ENCODE data around the gene ANKRD35. TPM values are rescaled to one million over a fixed set of nuclear protein-coding genes. Genes with fewer than 3 reads are reported as not detected.

Gene ANKRD35
- total RNA-seq, 1 donor from 2014 or later = not detected

- Mint-ChIP-seq H3K27me3 (peaks cover 2% of the 10 kb centered on the region), H3K4me1 (peaks cover 14% of the 10 kb centered on the region), H3K9me3 (no peaks in the 10 kb centered on the region), H3K27ac (peak overlapping the region; percentile 92), H3K36me3 (ENCODE audit: low read depth) (peaks cover 42% of the 10 kb centered on the region), H3K4me3 (peak overlapping the region; percentile 96)
- CTCF ChIA-PET = interaction anchor here (1.2 to 6.4 kb wide), 8 partner anchors 9 to 69 kb away, joined by 3 to 98 read pairs (median 6); partner anchors contain the start of genes ITGA10, NUDT17, PEX11B and RBM8A
- DNase-seq (no peak), ATAC-seq (ENCODE audit: low read depth) (peak; percentile 46)
- POLR2A ChIA-PET = interaction anchor here (0.6 to 4.3 kb wide), 33 partner anchors 8 to 577 kb away, joined by 3 to 151 read pairs (median 8); partner anchors contain the start of genes ANKRD34A, ANKRD35, LIX1L and NUDT17
- intact Hi-C loops (cut with micrococcal nuclease) = no loop called here
- TF ChIP-seq CTCF (IDR thresholded peaks at IDR 0.05) = no peak
These were observed 27.3 kb downstream of the ANKRD35 start for GRCh38 chr1:145858238-145858900.

GRCh38 chr1:145857170-145857569, 28.5 kb downstream of the ANKRD35 start:
- Mint-ChIP-seq H3K36me3 (ENCODE audit: low read depth) (peaks cover 47% of the 10 kb centered on the region), H3K27me3 (no peaks in the 10 kb centered on the region), H3K4me3 (no peak overlapping the region), H3K4me1 (peaks cover 14% of the 10 kb centered on the region), H3K27ac (no peak overlapping the region), H3K9me3 (no peaks in the 10 kb centered on the region)
- POLR2A ChIA-PET = interaction anchor here (1.0 to 4.3 kb wide), 7 partner anchors 10 to 179 kb away, joined by 3 to 151 read pairs (median 48); partner anchors contain the start of genes LIX1L, NUDT17, PEX11B and POLR3C
- TF ChIP-seq CTCF (IDR thresholded peaks at IDR 0.05) = no peak
- DNase-seq = no peak
- ATAC-seq (ENCODE audit: low read depth) = no peak
- CTCF ChIA-PET = interaction anchor here (1.2 to 6.4 kb wide), 4 partner anchors 8 to 61 kb away, joined by 3 to 98 read pairs (median 3); partner anchors contain the start of genes NUDT17 and PEX11B
- intact Hi-C loops (cut with micrococcal nuclease) = no loop called here

- no peak for TF ChIP-seq CTCF (IDR thresholded peaks at IDR 0.05)
- H3K27ac Mint-ChIP-seq = no peak overlapping the region
These were observed 30.2 kb downstream of the ANKRD35 start for GRCh38 chr1:145855426-145855948.

GRCh38 chr1:145849356-145850160, 36.1 kb downstream of the ANKRD35 start:
- Mint-ChIP-seq H3K9me3 (no peaks in the 10 kb centered on the region), H3K4me3 (no peak overlapping the region), H3K27me3 (no peaks in the 10 kb centered on the region), H3K4me1 (peaks cover 8% of the 10 kb centered on the region), H3K27ac (no peak overlapping the region), H3K36me3 (ENCODE audit: low read depth) (peaks cover 43% of the 10 kb centered on the region)
- ATAC-seq (ENCODE audit: low read depth) (no peak), DNase-seq (no peak)
- intact Hi-C loops (cut with micrococcal nuclease) = no loop called here
- ChIA-PET POLR2A (interaction anchor here (1.3 to 5.4 kb wide), 2 partner anchors 8 to 9 kb away, joined by 4 to 151 read pairs; partner anchors contain the start of gene PIAS3), CTCF (interaction anchor here (0.8 to 5.4 kb wide), 3 partner anchors 8 to 115 kb away, joined by 3 to 54 read pairs (median 3); partner anchors contain the start of genes ANKRD34A, ITGA10 and POLR3GL)
- no peak for TF ChIP-seq CTCF (IDR thresholded peaks at IDR 0.05)

More at GRCh38 chr1:145855426-145855948, 30.2 kb downstream of the ANKRD35 start:
- ATAC-seq (ENCODE audit: low read depth) (no peak), DNase-seq (no peak)
- ChIA-PET CTCF (interaction anchor here (1.3 kb wide), 1 partner anchor 10 kb away, joined by 6 read pairs; the partner anchor contains the start of gene NUDT17), POLR2A (interaction anchor here (0.7 to 1.0 kb wide), 2 partner anchors 37 to 72 kb away, joined by 3 read pairs; partner anchors contain the start of gene RBM8A)
- Mint-ChIP-seq H3K36me3 (ENCODE audit: low read depth) (peaks cover 59% of the 10 kb centered on the region), H3K4me1 (peaks cover 14% of the 10 kb centered on the region), H3K4me3 (no peak overlapping the region), H3K27me3 (no peaks in the 10 kb centered on the region), H3K9me3 (no peaks in the 10 kb centered on the region)
- intact Hi-C loops (cut with micrococcal nuclease) = no loop called here
